Measurements from ENCODE around the gene RBM4B. TPM values are rescaled to one million over a fixed set of nuclear protein-coding genes. Genes with fewer than 3 reads are reported as not detected.

Gene RBM4B
- total and polyA plus RNA-seq, 2 donors = 17.9 to 18.2 TPM

DNA sequence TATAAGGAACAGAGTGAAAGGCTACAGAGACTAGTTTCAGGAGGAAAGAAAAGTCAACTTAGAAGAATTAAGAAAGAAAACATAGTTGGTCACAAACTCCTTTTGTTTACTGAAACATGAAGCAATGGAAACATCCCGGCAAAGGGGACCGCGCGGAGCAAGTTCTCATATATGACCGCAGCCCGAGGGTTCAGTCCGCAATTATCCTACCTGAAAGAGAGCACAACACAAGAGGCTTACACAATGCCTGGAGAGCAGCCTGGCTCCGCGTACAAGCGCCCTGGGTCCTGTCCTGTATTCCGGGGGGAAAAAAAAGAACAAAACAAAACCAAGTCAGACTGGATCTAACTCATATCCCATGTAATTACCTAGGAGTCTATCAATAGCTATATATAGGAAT, 12.3 kb downstream of the RBM4B start:
- WGBS = 98% methylated on average over 11 of the region's 11 CpGs
- no peak for DNase-seq (ENCODE audit: low read depth in 6 of 9, low spot score in 9 of 9)
- Histone ChIP-seq H3K9me3 (ENCODE audit: control insufficient read depth in 2 of 2, insufficient read depth in 1 of 2, low read length in 1 of 2) (no peaks in the 10 kb centered on the region), H3K4me1 (ENCODE audit: control insufficient read depth in 2 of 2, insufficient read depth in 2 of 2, low read length in 2 of 2) (peaks cover 13 to 19% of the 10 kb centered on the region in 2 donors), H3K36me3 (ENCODE audit: control insufficient read depth in 2 of 2, insufficient read depth in 2 of 2, low read length in 1 of 2) (peaks cover 37 to 71% of the 10 kb centered on the region in 2 donors), H3K27ac (ENCODE audit: low read depth in 1 of 2, low read length in 1 of 2) (no peak overlapping the region), H3K27me3 (ENCODE audit: control insufficient read depth in 2 of 2, insufficient read depth in 1 of 2, low read length in 1 of 2) (no peaks in the 10 kb centered on the region), H3K4me3 (ENCODE audit: low read length in 2 of 2) (no peak overlapping the region)

DNA sequence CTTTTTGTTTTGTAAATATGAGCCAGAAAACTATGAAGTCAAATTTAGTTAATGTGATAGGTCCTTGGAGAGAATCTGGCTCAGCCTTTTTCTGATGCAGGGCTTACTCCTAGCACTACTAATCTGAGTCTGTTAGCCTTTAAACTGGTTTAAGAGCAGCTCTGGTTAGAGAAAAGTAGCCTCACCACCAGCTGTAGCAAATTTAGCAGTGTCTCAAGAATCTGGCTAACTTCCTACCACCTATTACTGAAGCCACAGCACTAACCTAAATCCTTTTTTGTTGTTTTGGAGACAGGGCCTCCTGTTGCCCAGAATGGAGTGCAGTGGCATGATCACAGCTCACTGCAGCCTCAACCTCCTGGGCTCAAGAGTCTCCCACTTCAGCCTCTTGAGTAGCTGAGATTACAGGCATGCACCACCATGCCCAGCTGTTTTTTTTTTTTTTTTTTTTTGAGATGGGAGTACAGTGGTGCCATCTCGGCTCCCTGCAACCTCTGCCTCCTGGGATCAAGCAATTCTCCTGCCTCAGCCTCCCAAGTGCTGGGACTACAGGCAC, 13.9 kb downstream of the RBM4B start:
- H3K9me3 ChIP-seq (ENCODE audit: control insufficient read depth in 2 of 2, insufficient read depth in 1 of 2, low read length in 1 of 2) = no peaks in the 10 kb centered on the region
- no peaks in the 10 kb centered on the region for H3K27me3 ChIP-seq (ENCODE audit: control insufficient read depth in 2 of 2, insufficient read depth in 1 of 2, low read length in 1 of 2)
- H3K27ac ChIP-seq (ENCODE audit: low read depth in 1 of 2, low read length in 1 of 2) = no peak overlapping the region
- no peak overlapping the region for H3K4me3 ChIP-seq (ENCODE audit: low read length in 2 of 2)
- WGBS = 92% methylated on average over 1 of the region's 1 CpG
- H3K36me3 ChIP-seq (ENCODE audit: control insufficient read depth in 2 of 2, insufficient read depth in 2 of 2, low read length in 1 of 2) = peaks cover 46 to 83% of the 10 kb centered on the region in 2 donors
- no peak for DNase-seq (ENCODE audit: low read depth in 6 of 9, low spot score in 9 of 9)
- peaks cover 6 to 9% of the 10 kb centered on the region in 2 donors for H3K4me1 ChIP-seq (ENCODE audit: control insufficient read depth in 2 of 2, insufficient read depth in 2 of 2, low read length in 2 of 2)

DNA sequence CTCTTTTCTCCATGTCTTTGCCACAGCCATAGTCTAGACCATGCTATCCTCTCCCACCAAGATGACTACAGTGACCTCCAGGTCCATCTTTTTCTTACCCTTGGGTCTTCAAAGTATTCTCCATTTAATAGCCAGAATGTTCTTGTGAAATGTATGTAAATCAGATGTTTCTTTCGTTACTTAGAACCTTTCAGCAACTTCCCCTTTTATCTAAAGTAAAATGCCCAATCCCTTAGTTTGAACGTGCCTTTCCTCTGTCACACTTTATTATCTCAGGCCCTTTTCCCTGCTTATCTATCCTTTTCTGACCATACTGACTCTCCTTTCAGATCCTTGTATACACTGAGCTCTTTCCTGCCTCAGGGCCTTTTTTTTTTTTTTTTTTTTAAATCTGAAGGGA, 17.9 kb downstream of the RBM4B start:
- Histone ChIP-seq H3K4me3 (ENCODE audit: low read length in 2 of 2) (no peak overlapping the region), H3K36me3 (ENCODE audit: control insufficient read depth in 2 of 2, insufficient read depth in 2 of 2, low read length in 1 of 2) (peaks cover 53 to 71% of the 10 kb centered on the region in 2 donors), H3K27ac (ENCODE audit: low read depth in 1 of 2, low read length in 1 of 2) (no peak overlapping the region), H3K9me3 (ENCODE audit: control insufficient read depth in 2 of 2, insufficient read depth in 1 of 2, low read length in 1 of 2) (no peaks in the 10 kb centered on the region), H3K4me1 (ENCODE audit: control insufficient read depth in 2 of 2, insufficient read depth in 2 of 2, low read length in 2 of 2) (no peaks in the 10 kb centered on the region), H3K27me3 (ENCODE audit: control insufficient read depth in 2 of 2, insufficient read depth in 1 of 2, low read length in 1 of 2) (no peaks in the 10 kb centered on the region)
- 63% methylated on average over 2 of the region's 2 CpGs for WGBS
- DNase-seq (ENCODE audit: low read depth in 6 of 9, low spot score in 9 of 9) = no peak

DNA sequence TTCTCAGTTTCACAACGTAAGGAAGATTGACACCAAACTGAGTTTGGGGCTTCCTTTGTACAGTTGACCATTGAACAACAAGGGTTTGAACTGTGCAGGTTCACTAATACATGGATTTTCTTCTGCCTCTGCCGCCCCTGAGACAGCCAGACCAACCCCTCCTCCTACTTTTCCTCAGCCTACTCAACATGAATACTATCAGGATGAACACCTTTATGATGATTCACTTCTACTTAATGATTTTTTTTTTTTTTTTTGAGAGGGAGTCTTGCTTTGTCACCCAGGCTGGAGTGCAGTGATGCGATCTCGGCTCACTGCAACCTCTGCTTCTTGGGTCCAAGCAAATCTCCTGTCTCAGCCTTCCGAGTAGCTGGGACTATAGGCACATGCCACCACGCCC, 24.6 kb downstream of the RBM4B start:
- Histone ChIP-seq H3K4me1 (ENCODE audit: control insufficient read depth in 2 of 2, insufficient read depth in 2 of 2, low read length in 2 of 2) (no peaks in the 10 kb centered on the region), H3K36me3 (ENCODE audit: control insufficient read depth in 2 of 2, insufficient read depth in 2 of 2, low read length in 1 of 2) (peaks cover 65 to 79% of the 10 kb centered on the region in 2 donors), H3K9me3 (ENCODE audit: control insufficient read depth in 2 of 2, insufficient read depth in 1 of 2, low read length in 1 of 2) (no peaks in the 10 kb centered on the region), H3K27ac (ENCODE audit: low read depth in 1 of 2, low read length in 1 of 2) (no peak overlapping the region), H3K4me3 (ENCODE audit: low read length in 2 of 2) (no peak overlapping the region), H3K27me3 (ENCODE audit: control insufficient read depth in 2 of 2, insufficient read depth in 1 of 2, low read length in 1 of 2) (no peaks in the 10 kb centered on the region)
- DNase-seq (ENCODE audit: low read depth in 6 of 9, low spot score in 9 of 9) = no peak
- 98% methylated on average over 6 of the region's 6 CpGs for whole genome bisulfite sequencing

DNA sequence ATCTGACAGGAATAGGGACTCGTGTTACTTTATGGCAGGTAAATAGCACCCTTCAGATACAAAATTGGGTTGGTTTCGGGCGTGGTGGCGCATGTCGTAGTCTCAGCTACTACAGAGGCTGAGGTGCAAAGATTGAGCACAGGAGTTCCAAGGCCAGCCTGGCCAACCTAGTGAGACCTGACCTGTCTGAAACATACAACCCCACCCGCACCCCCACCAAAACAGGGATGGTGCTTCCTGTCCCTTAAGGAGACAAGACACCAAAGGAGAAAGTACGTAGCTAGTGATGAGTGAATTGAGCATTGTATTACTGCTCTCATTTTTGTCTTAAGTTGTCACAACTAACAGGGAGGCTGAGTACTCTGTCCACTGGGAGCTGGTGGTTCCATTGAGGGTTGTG, 25.0 kb downstream of the RBM4B start:
- WGBS = 98% methylated on average over 7 of the region's 7 CpGs
- DNase-seq (ENCODE audit: low read depth in 6 of 9, low spot score in 9 of 9) = no peak

DNA sequence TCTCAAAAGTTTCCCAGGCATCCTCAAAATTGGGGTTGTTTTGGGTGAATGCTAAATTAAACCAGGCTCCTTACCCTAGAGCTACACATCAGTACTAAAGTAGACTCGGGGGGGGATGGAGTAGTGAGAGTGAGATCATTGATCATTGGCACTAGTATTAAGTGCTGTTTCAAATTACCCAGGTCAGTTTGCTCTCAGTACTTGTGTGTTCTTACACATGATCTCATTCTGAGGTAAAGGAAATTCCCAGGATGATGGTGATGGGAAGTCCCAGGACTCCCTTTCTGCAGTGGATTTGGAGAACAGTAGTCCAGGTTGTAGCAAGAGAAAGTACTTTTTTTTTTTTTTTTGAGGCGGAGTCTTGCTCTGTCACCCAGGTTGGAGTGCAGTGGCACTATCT, 26.7 kb downstream of the RBM4B start:
- H3K27ac ChIP-seq (ENCODE audit: low read depth in 1 of 2, low read length in 1 of 2) = no peak overlapping the region
- no peaks in the 10 kb centered on the region for H3K4me1 ChIP-seq (ENCODE audit: control insufficient read depth in 2 of 2, insufficient read depth in 2 of 2, low read length in 2 of 2)
- H3K9me3 ChIP-seq (ENCODE audit: control insufficient read depth in 2 of 2, insufficient read depth in 1 of 2, low read length in 1 of 2) = no peaks in the 10 kb centered on the region
- no peak overlapping the region for H3K4me3 ChIP-seq (ENCODE audit: low read length in 2 of 2)
- 97% methylated on average over 2 of the region's 2 CpGs for WGBS
- peaks cover 61 to 83% of the 10 kb centered on the region in 2 donors for H3K36me3 ChIP-seq (ENCODE audit: control insufficient read depth in 2 of 2, insufficient read depth in 2 of 2, low read length in 1 of 2)
- no peak for DNase-seq (ENCODE audit: low read depth in 6 of 9, low spot score in 9 of 9)
- H3K27me3 ChIP-seq (ENCODE audit: control insufficient read depth in 2 of 2, insufficient read depth in 1 of 2, low read length in 1 of 2) = no peaks in the 10 kb centered on the region

More for the DNA sequence above, 25.0 kb downstream of the RBM4B start:
- no peaks in the 10 kb centered on the region for H3K27me3 ChIP-seq (ENCODE audit: control insufficient read depth in 2 of 2, insufficient read depth in 1 of 2, low read length in 1 of 2)
- H3K9me3 ChIP-seq (ENCODE audit: control insufficient read depth in 2 of 2, insufficient read depth in 1 of 2, low read length in 1 of 2) = no peaks in the 10 kb centered on the region
- H3K4me1 ChIP-seq (ENCODE audit: control insufficient read depth in 2 of 2, insufficient read depth in 2 of 2, low read length in 2 of 2) = no peaks in the 10 kb centered on the region
- H3K4me3 ChIP-seq (ENCODE audit: low read length in 2 of 2) = no peak overlapping the region
- no peak overlapping the region for H3K27ac ChIP-seq (ENCODE audit: low read depth in 1 of 2, low read length in 1 of 2)
- peaks cover 62 to 81% of the 10 kb centered on the region in 2 donors for H3K36me3 ChIP-seq (ENCODE audit: control insufficient read depth in 2 of 2, insufficient read depth in 2 of 2, low read length in 1 of 2)

DNA sequence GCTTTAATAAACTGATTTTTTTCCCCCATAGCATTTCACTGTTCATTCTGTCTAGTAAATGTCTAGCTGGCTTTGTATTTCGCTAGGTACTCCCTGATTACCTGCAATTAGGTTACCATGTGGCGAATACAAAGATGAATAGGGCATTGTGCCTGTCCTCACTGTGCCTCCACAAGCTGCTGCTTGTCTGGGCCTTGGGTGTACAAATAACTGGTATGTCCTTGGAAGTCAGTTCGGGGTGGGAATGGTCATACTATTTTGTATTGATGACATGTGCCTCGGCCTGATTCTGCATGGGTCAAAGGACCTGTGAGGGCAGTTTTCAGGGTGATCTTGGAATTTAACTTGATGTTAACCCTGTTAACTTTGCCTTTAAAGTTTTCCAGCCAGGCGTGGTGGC, 27.8 kb downstream of the RBM4B start:
- Histone ChIP-seq H3K27ac (ENCODE audit: low read depth in 1 of 2, low read length in 1 of 2) (no peak overlapping the region), H3K27me3 (ENCODE audit: control insufficient read depth in 2 of 2, insufficient read depth in 1 of 2, low read length in 1 of 2) (no peaks in the 10 kb centered on the region), H3K4me1 (ENCODE audit: control insufficient read depth in 2 of 2, insufficient read depth in 2 of 2, low read length in 2 of 2) (no peaks in the 10 kb centered on the region), H3K36me3 (ENCODE audit: control insufficient read depth in 2 of 2, insufficient read depth in 2 of 2, low read length in 1 of 2) (peaks cover 66 to 88% of the 10 kb centered on the region in 2 donors), H3K4me3 (ENCODE audit: low read length in 2 of 2) (no peak overlapping the region), H3K9me3 (ENCODE audit: control insufficient read depth in 2 of 2, insufficient read depth in 1 of 2, low read length in 1 of 2) (no peaks in the 10 kb centered on the region)
- WGBS = 98% methylated on average over 5 of the region's 5 CpGs
- no peak for DNase-seq (ENCODE audit: low read depth in 6 of 9, low spot score in 9 of 9)

DNA sequence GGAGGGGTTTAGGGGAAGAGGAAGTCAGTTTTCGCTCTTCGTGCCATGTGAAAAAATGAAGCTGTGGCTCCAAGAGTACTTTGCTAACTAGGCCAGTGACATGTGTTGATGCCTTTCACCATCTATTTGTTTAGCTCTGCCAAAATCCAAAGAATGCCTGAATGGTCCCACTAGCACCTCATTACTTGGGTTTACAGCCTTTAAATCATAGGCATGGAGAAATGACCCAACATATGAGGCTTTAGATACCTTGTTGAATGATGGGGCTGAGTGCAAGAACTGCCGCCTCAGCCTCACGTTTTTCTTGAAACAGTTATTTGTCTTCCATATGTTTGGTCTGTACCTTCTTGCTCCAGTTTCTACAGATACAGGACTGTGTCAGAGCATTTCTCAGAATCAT, 30.9 kb downstream of the RBM4B start:
- peaks cover 15 to 19% of the 10 kb centered on the region in 2 donors for H3K4me1 ChIP-seq (ENCODE audit: control insufficient read depth in 2 of 2, insufficient read depth in 2 of 2, low read length in 2 of 2)
- DNase-seq (ENCODE audit: low read depth in 6 of 9, low spot score in 9 of 9) = no peak
- H3K27me3 ChIP-seq (ENCODE audit: control insufficient read depth in 2 of 2, insufficient read depth in 1 of 2, low read length in 1 of 2) = no peaks in the 10 kb centered on the region
- no peaks in the 10 kb centered on the region for H3K9me3 ChIP-seq (ENCODE audit: control insufficient read depth in 2 of 2, insufficient read depth in 1 of 2, low read length in 1 of 2)
- H3K4me3 ChIP-seq (ENCODE audit: low read length in 2 of 2) = no peak overlapping the region
- peaks cover 74 to 98% of the 10 kb centered on the region in 2 donors for H3K36me3 ChIP-seq (ENCODE audit: control insufficient read depth in 2 of 2, insufficient read depth in 2 of 2, low read length in 1 of 2)
- no peak overlapping the region for H3K27ac ChIP-seq (ENCODE audit: low read depth in 1 of 2, low read length in 1 of 2)
- WGBS = 97% methylated on average over 4 of the region's 4 CpGs

DNA sequence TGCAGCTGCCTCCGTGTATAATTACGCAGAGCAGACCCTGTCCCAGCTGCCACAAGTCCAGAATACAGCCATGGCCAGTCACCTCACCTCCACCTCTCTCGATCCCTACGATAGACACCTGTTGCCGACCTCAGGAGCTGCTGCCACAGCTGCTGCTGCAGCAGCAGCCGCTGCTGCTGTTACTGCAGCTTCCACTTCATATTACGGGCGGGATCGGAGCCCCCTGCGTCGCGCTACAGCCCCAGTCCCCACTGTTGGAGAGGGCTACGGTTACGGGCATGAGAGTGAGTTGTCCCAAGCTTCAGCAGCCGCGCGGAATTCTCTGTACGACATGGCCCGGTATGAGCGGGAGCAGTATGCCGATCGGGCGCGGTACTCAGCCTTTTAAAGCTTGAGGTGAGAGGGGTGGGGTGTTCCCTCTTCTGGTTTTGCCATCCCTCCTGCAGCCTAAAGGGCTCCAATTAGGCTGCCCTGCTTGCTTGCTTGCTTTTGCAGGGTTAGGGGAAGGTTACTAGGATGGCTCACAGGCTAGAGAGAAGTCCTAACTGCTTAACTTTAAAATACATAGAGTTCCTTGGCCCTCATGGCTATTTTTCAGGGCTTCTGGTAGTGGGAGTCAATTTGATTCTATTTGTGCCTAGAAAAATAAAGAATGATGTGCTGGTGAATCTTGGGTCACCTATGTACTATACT, 33.8 kb downstream of the RBM4B start:
- Histone ChIP-seq H3K9me3 (ENCODE audit: control insufficient read depth in 2 of 2, insufficient read depth in 1 of 2, low read length in 1 of 2) (no peaks in the 10 kb centered on the region), H3K4me1 (ENCODE audit: control insufficient read depth in 2 of 2, insufficient read depth in 2 of 2, low read length in 2 of 2) (peaks cover 32 to 41% of the 10 kb centered on the region in 2 donors), H3K4me3 (ENCODE audit: low read length in 2 of 2) (no peak overlapping the region), H3K27me3 (ENCODE audit: control insufficient read depth in 2 of 2, insufficient read depth in 1 of 2, low read length in 1 of 2) (no peaks in the 10 kb centered on the region), H3K27ac (ENCODE audit: low read depth in 1 of 2, low read length in 1 of 2) (no peak overlapping the region), H3K36me3 (ENCODE audit: control insufficient read depth in 2 of 2, insufficient read depth in 2 of 2, low read length in 1 of 2) (peaks cover 74 to 92% of the 10 kb centered on the region in 2 donors)
- 96% methylated on average over 24 of the region's 24 CpGs for WGBS
- DNase-seq (ENCODE audit: low read depth in 6 of 9, low spot score in 9 of 9) = no peak
